Esophagus muscularis mucosa (tissue), 4 donors: ENCODE results near the gene CASP9.
"Not testable (repeated sequence)": the region's sequence is repeated elsewhere in the genome, so short reads cannot be mapped to it uniquely, and the experiment has no call there.

Experiments used
- EP300 ChIP-seq: sonication (generic); formaldehyde crosslinking; IDR thresholded peaks from one replicate; pipeline ENCODE4 v1.6.1; 2017; ENCODE audit warnings: antibody characterized with exemption
- POLR2A ChIP-seq: fragments of 450-650 bp; IDR thresholded peaks from one replicate; pipeline ENCODE4 v1.6.1; 2017; ENCODE audit warnings: antibody characterized with exemption, moderate library complexity, mild to moderate bottlenecking, low read depth
- POLR2AphosphoS5 ChIP-seq, 2 donors: sonication (generic); formaldehyde crosslinking; IDR thresholded peaks; one replicate each; pipeline ENCODE4 v1.6.1; 2017; ENCODE audit warnings: antibody characterized with exemption in 2 of 2
- TF ChIP-seq, protein P1 (sequence below), 3 experiments: fragments of 200-600 bp in 2 of 3; fragments of 450-650 bp in 1 of 3; sonication (generic) in 2 of 3; IDR thresholded peaks; one replicate each; pipeline ENCODE4 v1.5.1; 2017 to 2019; ENCODE audit warnings: antibody characterized with exemption in 3 of 3, mild to moderate bottlenecking in 2 of 3, moderate library complexity in 1 of 3

DNA sequence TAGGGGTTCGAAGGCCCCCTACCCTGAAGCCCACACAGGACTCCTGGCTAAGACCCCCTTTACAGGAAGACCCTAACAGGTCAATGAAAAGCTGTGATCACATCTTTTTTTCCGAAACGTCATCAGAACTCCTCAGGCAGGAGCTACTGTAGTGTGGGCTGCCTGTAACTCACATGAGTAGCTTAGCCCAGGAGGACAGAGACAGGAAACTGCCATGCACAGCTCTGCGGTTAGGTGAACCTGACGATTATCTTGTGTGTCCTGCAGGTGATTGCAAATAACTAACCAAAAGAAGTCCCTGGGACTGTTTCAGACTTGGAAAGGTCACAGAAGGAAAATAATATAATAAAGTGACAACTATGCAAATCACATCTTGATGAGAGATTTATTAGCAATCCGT, 52.3 kb downstream of the CASP9 start:
- TF ChIP-seq, protein P1, sequence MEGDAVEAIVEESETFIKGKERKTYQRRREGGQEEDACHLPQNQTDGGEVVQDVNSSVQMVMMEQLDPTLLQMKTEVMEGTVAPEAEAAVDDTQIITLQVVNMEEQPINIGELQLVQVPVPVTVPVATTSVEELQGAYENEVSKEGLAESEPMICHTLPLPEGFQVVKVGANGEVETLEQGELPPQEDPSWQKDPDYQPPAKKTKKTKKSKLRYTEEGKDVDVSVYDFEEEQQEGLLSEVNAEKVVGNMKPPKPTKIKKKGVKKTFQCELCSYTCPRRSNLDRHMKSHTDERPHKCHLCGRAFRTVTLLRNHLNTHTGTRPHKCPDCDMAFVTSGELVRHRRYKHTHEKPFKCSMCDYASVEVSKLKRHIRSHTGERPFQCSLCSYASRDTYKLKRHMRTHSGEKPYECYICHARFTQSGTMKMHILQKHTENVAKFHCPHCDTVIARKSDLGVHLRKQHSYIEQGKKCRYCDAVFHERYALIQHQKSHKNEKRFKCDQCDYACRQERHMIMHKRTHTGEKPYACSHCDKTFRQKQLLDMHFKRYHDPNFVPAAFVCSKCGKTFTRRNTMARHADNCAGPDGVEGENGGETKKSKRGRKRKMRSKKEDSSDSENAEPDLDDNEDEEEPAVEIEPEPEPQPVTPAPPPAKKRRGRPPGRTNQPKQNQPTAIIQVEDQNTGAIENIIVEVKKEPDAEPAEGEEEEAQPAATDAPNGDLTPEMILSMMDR (IDR thresholded peaks at IDR 0.05) = not testable (repeated sequence)
- TF ChIP-seq POLR2A; POLR2AphosphoS5 (IDR thresholded peaks at IDR 0.05); EP300: not testable (repeated sequence)
